H1 (cell line): ENCODE measurements around the gene BRAT1. TPM values are rescaled to one million over a fixed set of nuclear protein-coding genes. Genes with fewer than 3 reads are reported as not detected.

ENCODE experiments used
- ATF2 ChIP-seq: IDR thresholded peaks from 2 replicates; pipeline ENCODE4 v1.6.1; 2012; ENCODE audit warnings: low read length, inconsistent platforms
- polyA plus RNA-seq, 7 experiments: library from polyadenylated mRNA; depleted of rRNA in 3 of 7; stranded (reverse) in 5 of 7; unstranded in 2 of 7; fragments of >200 nt in 5 of 7; fragments of 200-250 nt in 2 of 7; gene quantifications; 1 replicate in 5 of 7; 2 replicates in 1 of 7; 4 replicates in 1 of 7; pipeline versions ENCODE4 v1.2.1 to v1.2.3, GENCODE V29; 2011 to 2013; ENCODE audit warnings: missing spikeins in 2 of 7, mixed read lengths in 2 of 7
- total RNA-seq: library from RNA; stranded (reverse); fragmentation: NEBNext Ultra II Directional; extraction: Animal tissue kit (Norgen Biotek cat#: 25700); gene quantifications from 2 replicates; pipeline ENCODE4 v1.2.1, GENCODE V29; 2021

BRAT1 gene
- total and polyA plus RNA-seq, 2 of the 8 experiments (the other 6 are each of a cell fraction or from before 2014, with no cell fraction given), result 36.8 to 42.3 TPM

GRCh38 chr7:2525658-2526630 is 29.4 kb downstream of the BRAT1 start (continued):
- TF ChIP-seq ATF2, result no peak
